HEK293 (cell line): Measurements from ENCODE around the gene TNFRSF17.

Source experiments
- EGR2 ChIP-seq: fragments of 450-650 bp; formaldehyde crosslinking; IDR thresholded peaks from 2 replicates; pipeline ENCODE4 v1.5.1; 2016; ENCODE audit warnings: low read depth, missing biosample characterization, missing genetic modification characterization
- GFI1B ChIP-seq: fragments of 450-650 bp; formaldehyde crosslinking; IDR thresholded peaks from 2 replicates; pipeline ENCODE4 v1.5.1; 2016; ENCODE audit warnings: missing biosample characterization, missing genetic modification characterization
- INSM2 ChIP-seq: fragments of 450-650 bp; formaldehyde crosslinking; IDR thresholded peaks from 2 replicates; pipeline ENCODE4 v1.5.1; 2016; ENCODE audit warnings: missing biosample characterization, missing genetic modification characterization
- KLF1 ChIP-seq: fragments of 450-650 bp; formaldehyde crosslinking; IDR thresholded peaks from 2 replicates; pipeline ENCODE4 v1.5.1; 2016; ENCODE audit warnings: missing biosample characterization, missing genetic modification characterization
- MZF1 ChIP-seq: fragments of 450-650 bp; formaldehyde crosslinking; IDR thresholded peaks from 2 replicates; pipeline ENCODE4 v1.5.1; 2017; ENCODE audit warnings: missing biosample characterization, missing genetic modification characterization, borderline replicate concordance
- PATZ1 ChIP-seq: fragments of 450-650 bp; formaldehyde crosslinking; IDR thresholded peaks from 2 replicates; pipeline ENCODE4 v1.5.1; 2016; ENCODE audit warnings: missing biosample characterization, missing genetic modification characterization
- SP2 ChIP-seq: fragments of 450-650 bp; formaldehyde crosslinking; IDR thresholded peaks from 2 replicates; pipeline ENCODE4 v1.5.1; 2016; ENCODE audit warnings: missing biosample characterization, missing genetic modification characterization
- ZBTB10 ChIP-seq: fragments of 450-650 bp; formaldehyde crosslinking; IDR thresholded peaks from 2 replicates; pipeline ENCODE4 v1.5.1; 2016; ENCODE audit warnings: missing biosample characterization, missing genetic modification characterization
- ZBTB20 ChIP-seq: fragments of 450-650 bp; formaldehyde crosslinking; IDR thresholded peaks from 2 replicates; pipeline ENCODE4 v1.5.1; 2016; ENCODE audit warnings: missing biosample characterization, missing genetic modification characterization
- ZBTB44 ChIP-seq: fragments of 450-650 bp; IDR thresholded peaks from 2 replicates; pipeline ENCODE4 v1.5.1; 2018; ENCODE audit warnings: missing biosample characterization, mild to moderate bottlenecking, missing genetic modification characterization
- ZFHX2 ChIP-seq: fragments of 450-650 bp; formaldehyde crosslinking; conservative IDR thresholded peaks from 2 replicates; pipeline ENCODE4 v1.5.1; 2016; ENCODE audit warnings: missing biosample characterization, missing genetic modification characterization
- ZIC2 ChIP-seq: fragments of 450-650 bp; formaldehyde crosslinking; IDR thresholded peaks from 2 replicates; pipeline ENCODE4 v1.5.1; 2016; ENCODE audit warnings: missing biosample characterization, missing genetic modification characterization
- ZNF138 ChIP-seq: fragments of 450-650 bp; formaldehyde crosslinking; IDR thresholded peaks from 2 replicates; pipeline ENCODE4 v1.5.1; 2016; ENCODE audit warnings: missing biosample characterization, missing genetic modification characterization, borderline replicate concordance
- ZNF202 ChIP-seq: fragments of 450-650 bp; formaldehyde crosslinking; IDR thresholded peaks from 2 replicates; pipeline ENCODE4 v1.5.1; 2016; ENCODE audit warnings: missing biosample characterization, missing genetic modification characterization, borderline replicate concordance
- ZNF335 ChIP-seq: fragments of 450-650 bp; formaldehyde crosslinking; conservative IDR thresholded peaks from 2 replicates; pipeline ENCODE4 v1.5.1; 2016; ENCODE audit warnings: missing biosample characterization, missing genetic modification characterization
- ZNF341 ChIP-seq: fragments of 450-650 bp; formaldehyde crosslinking; IDR thresholded peaks from 2 replicates; pipeline ENCODE4; 2016; ENCODE audit warnings: low read depth, missing biosample characterization, missing genetic modification characterization
- ZNF366 ChIP-seq: fragments of 450-650 bp; formaldehyde crosslinking; conservative IDR thresholded peaks from 2 replicates; pipeline ENCODE4 v1.5.1; 2016; ENCODE audit warnings: missing biosample characterization, missing genetic modification characterization
- ZNF501 ChIP-seq: fragments of 450-650 bp; formaldehyde crosslinking; IDR thresholded peaks from 2 replicates; pipeline ENCODE4 v1.5.1; 2016; ENCODE audit warnings: missing biosample characterization, missing genetic modification characterization
- ZNF555 ChIP-seq: fragments of 450-650 bp; formaldehyde crosslinking; conservative IDR thresholded peaks from 2 replicates; pipeline ENCODE4 v1.5.1; 2017; ENCODE audit warnings: missing biosample characterization, mild to moderate bottlenecking, missing genetic modification characterization, inconsistent platforms
- ZNF561 ChIP-seq: fragments of 450-650 bp; IDR thresholded peaks from 2 replicates; pipeline ENCODE4 v1.5.1; 2018; ENCODE audit warnings: missing biosample characterization, missing genetic modification characterization, borderline replicate concordance
- ZNF600 ChIP-seq: fragments of 450-650 bp; formaldehyde crosslinking; IDR thresholded peaks from 2 replicates; pipeline ENCODE4 v1.5.1; 2016; ENCODE audit warnings: missing biosample characterization, missing genetic modification characterization
- ZNF76 ChIP-seq: fragments of 450-650 bp; formaldehyde crosslinking; IDR thresholded peaks from 2 replicates; pipeline ENCODE4; 2016; ENCODE audit warnings: low read depth, missing biosample characterization, missing genetic modification characterization, borderline replicate concordance
- ZNF791 ChIP-seq: fragments of 450-650 bp; formaldehyde crosslinking; IDR thresholded peaks from 2 replicates; pipeline ENCODE4 v1.5.1; 2016; ENCODE audit warnings: missing biosample characterization, missing genetic modification characterization
- TF ChIP-seq, protein P1 (sequence below): sonication (generic); formaldehyde crosslinking; IDR thresholded peaks from 2 replicates; pipeline ENCODE4 v1.8.1; 2022; ENCODE audit warnings: mild to moderate bottlenecking, moderate library complexity, missing genetic modification reagents
- TF ChIP-seq, protein P2 (sequence below): fragments of 450-650 bp; formaldehyde crosslinking; IDR thresholded peaks from 2 replicates; pipeline ENCODE4 v1.5.1; 2016; ENCODE audit warnings: missing biosample characterization, missing genetic modification characterization

The TNFRSF17 gene

DNA sequence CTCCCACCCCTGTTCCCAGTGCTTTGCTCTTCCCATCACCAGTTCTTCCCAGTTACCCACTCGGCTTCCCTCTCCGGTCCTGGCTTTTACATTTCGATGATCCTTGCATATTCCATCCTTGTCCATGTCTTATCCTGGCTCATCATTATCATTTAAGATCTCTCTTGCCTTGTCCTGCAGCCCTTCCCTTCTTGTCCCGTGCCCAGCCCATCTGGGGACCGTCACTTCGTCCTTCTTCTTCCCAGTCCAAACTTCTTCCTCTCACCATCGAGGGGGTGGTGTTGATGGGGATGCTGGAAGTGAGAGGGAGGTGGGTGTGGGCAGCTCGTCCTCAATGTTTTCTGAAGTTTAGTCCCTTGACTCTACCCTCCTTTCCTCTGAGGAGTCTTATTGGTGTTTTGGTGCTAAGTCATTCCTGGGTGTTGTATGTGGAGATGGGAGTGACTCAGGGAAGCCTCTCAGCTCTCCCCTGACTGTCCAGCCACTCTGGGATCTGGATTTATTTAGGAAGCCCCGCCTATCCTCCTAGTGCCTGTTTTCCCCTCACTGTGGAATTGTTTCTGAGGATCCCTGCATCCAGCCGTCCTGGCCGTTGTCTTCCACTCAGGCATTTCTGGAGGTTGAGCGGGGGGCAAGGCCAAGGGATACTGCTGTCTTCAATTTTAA is 12.5 kb downstream of the TNFRSF17 start (continued):
- TF ChIP-seq, protein P1, sequence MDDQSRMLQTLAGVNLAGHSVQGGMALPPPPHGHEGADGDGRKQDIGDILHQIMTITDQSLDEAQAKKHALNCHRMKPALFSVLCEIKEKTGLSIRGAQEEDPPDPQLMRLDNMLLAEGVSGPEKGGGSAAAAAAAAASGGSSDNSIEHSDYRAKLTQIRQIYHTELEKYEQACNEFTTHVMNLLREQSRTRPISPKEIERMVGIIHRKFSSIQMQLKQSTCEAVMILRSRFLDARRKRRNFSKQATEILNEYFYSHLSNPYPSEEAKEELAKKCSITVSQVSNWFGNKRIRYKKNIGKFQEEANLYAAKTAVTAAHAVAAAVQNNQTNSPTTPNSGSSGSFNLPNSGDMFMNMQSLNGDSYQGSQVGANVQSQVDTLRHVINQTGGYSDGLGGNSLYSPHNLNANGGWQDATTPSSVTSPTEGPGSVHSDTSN = no peak
- TF ChIP-seq ZNF501 (tag by site-specific recombination) (0 out of 2 replicates have a peak, but pooled peaks have one; percentile 14), KLF1 (tag by site-specific recombination) (0 out of 2 replicates have a peak, but pooled peaks have one; percentile 13), ZNF366 (tag by site-specific recombination) (peak; percentile 63), GFI1B (tag by site-specific recombination) (no peak), ZBTB20 (tag by site-specific recombination) (peak; percentile 65), ZNF555 (tag by site-specific recombination) (no peak), ZNF335 (tag by site-specific recombination) (peak; percentile 55), ZBTB44 (tag by site-specific recombination) (no peak), ZBTB10 (tag by site-specific recombination) (no peak), ZNF600 (tag by site-specific recombination) (peak; percentile 77; the same call in 1 of the 2 replicates), MZF1 (tag by site-specific recombination) (0 out of 2 replicates have a peak, but pooled peaks have one; percentile 7), ZNF76 (tag by site-specific recombination) (peak; percentile 93), EGR2 (tag by site-specific recombination) (0 out of 2 replicates have a peak, but pooled peaks have one; percentile 33), ZIC2 (tag by site-specific recombination) (no peak), ZNF791 (no peak), ZNF202 (tag by site-specific recombination) (no peak), ZFHX2 (peak; percentile 62), INSM2 (0 out of 2 replicates have a peak, but pooled peaks have one; percentile 46), ZNF341 (peak; percentile 97), ZNF561 (tag by site-specific recombination) (no peak), SP2 (tag by site-specific recombination) (peak; percentile 87), PATZ1 (tag by site-specific recombination) (peak; percentile 28; the same call in 1 of the 2 replicates), ZNF138 (tag by site-specific recombination) (no peak)
- TF ChIP-seq, protein P2, sequence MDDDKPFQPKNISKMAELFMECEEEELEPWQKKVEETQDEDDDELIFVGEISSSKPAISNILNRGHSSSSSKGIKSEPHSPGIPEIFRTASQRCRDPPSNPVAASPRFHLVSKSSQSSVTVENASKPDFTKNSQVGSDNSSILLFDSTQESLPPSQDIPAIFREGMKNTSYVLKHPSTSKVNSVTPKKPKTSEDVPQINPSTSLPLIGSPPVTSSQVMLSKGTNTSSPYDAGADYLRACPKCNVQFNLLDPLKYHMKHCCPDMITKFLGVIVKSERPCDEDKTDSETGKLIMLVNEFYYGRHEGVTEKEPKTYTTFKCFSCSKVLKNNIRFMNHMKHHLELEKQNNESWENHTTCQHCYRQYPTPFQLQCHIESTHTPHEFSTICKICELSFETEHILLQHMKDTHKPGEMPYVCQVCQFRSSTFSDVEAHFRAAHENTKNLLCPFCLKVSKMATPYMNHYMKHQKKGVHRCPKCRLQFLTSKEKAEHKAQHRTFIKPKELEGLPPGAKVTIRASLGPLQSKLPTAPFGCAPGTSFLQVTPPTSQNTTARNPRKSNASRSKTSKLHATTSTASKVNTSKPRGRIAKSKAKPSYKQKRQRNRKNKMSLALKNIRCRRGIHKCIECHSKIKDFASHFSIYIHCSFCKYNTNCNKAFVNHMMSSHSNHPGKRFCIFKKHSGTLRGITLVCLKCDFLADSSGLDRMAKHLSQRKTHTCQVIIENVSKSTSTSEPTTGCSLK = no peak
- TF ChIP-seq, all 188 proteins: peak for 18
